ENCODE data around the gene LAD1.
A peak's percentile ranks its signal among the peaks of the same experiment; 100 is the strongest.

The LAD1 gene, protein sequence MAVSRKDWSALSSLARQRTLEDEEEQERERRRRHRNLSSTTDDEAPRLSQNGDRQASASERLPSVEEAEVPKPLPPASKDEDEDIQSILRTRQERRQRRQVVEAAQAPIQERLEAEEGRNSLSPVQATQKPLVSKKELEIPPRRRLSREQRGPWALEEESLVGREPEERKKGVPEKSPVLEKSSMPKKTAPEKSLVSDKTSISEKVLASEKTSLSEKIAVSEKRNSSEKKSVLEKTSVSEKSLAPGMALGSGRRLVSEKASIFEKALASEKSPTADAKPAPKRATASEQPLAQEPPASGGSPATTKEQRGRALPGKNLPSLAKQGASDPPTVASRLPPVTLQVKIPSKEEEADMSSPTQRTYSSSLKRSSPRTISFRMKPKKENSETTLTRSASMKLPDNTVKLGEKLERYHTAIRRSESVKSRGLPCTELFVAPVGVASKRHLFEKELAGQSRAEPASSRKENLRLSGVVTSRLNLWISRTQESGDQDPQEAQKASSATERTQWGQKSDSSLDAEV

DNA sequence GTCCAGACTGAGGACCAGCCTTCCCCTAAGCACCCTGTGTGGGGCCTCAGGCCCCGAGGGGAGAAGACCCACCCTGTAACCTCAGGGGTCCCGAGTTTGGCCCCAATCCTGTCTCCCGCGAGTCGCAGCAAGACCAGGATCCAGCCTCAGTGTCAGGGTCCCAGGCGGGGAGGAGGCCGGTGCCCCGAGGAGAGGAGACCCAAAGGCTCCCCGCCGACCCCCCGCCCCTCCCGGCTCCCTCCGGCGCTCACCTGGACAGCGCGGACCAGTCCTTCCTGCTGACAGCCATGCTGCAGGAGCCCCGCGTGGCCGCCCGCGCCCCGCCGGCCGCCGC, at the start of gene LAD1:
TSS of gene LAD1 (minus strand) at position 307 of the 334 bp plus-strand sequence. CDS start at position 289, 18 bp downstream.
- peak within 1 kb of the TSS; percentile 50 for H3K4me3 ChIP-seq (ENCODE audit: low read depth, low read length)

DNA sequence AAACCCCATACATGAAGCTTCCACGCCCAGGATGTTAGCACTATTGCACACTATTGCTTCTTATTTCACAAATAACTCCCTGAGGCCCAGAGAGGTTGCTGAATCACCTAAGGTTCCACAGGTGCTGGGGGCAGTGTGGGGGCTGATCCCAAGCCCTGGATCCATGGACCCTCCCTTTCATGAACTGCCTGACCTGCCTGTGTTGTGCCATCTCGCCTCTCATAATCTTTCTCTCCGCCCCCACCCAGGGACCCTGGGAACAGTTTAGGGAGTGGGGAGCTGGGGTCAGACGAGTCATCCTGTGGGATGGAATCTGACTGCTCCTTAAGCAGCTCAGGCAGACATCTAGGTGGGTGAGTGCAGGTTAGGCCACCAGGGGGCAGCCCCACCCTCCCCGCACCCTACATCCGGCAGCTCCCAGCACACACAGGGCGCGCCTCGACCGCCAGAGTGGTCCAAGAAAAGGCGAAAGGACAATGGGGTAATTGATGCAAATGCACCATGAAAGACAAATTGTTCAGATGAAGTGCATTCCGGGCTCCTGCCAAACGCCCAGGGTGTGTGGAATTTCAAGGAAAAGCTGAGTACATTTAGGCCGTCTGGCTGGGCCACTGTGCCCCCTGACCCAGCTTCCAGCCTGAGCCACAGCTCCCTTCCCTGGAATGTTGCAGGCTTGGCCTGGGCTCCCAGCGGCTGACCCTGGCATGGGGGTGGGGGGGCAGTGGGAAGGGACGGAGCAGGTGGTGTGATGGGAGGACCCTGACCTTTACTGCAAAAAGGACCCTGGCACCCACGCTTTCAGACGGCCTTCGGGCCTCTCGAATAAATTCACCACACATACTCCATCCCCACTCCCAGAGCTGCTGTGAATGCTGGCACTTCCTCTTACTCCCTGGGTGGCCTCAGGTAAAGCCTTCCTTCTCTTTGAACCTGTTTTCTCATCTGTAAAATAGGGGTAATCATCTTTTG, 49.1 kb upstream of the LAD1 start:
- no peak overlapping the region for H3K4me3 ChIP-seq (ENCODE audit: low read depth, low read length)

DNA sequence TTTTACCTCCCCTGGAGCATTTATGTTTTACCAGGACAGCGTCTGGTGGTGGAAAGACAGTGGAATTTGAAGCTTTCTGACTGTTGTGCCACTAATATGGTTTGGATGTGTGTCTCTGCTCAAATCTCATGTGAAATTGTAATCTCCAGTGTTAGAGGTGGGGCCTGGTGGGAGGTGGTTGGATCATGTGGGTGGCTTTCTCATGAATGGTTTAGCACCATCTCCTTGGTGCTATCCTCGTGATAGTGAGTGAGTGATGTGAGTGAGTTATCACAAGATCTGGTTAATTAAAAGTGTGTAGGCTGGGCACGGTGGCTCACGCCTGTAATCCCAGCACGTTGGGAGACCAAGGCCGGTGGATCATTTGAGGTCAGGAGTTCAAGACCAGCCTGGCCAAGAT, 46.2 kb upstream of the LAD1 start:
- H3K4me3 ChIP-seq (ENCODE audit: low read depth, low read length), result no peak overlapping the region

DNA sequence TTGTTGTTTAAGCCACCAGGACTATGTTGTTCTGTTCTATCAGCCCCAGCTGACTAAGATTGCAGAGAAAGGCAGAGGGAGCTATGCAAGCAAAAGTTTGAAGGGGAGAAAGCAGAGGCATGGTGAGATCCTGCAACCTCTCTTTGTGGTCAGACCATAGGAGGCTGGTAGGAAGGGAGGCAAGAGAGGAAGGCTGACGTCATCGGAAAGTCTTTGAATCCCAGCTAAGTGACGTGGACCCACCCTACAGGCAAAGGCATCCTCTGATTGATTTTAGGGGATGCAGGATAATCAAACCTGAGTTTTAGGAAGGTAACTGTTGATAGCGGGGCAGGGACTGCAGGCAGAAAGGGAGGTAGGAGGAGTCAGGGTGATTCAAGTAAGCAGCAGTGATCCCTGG, 45.7 kb upstream of the LAD1 start:
- no peak overlapping the region for H3K4me3 ChIP-seq (ENCODE audit: low read depth, low read length)

DNA sequence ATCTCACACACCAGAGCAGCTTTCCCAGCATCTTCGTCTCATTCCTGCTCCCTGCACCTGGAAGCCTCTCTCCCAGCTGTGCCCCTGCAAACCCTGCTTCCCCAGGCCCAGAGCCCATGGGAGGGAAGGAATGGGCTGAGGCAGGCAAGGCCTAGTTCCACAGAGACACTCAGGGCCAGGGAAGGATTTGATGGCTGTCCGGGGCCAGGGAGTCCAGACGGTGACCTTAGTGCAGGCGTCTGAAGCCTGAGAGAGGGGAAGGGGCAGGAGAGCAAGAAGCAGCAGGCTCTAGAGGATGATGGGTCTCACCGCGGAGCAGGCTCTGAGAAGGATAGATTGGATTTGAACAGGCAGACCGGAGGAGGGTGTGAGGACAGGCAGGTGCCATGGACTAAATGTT, 44.6 kb upstream of the LAD1 start:
- H3K4me3 ChIP-seq (ENCODE audit: low read depth, low read length), result no peak overlapping the region

DNA sequence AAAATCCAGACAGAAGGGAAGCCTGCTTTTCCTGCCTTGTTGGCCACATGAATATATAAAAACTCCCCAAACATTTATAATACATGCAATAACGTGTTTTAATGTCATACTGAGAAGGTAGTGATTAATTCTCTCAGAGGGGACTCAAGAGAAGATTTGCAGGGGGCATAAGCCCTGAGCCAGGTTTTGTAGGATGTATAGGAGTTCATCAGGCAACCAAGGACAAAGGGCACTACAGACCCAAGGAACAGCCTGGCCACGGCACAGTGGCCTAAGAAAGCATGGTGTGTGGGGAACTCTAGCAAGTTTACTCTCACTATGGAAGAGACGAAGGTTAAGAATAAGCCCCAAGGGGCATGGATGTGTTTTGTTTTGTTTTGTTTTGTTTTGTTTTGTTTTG, 37.8 kb upstream of the LAD1 start:
- no peak overlapping the region for H3K4me3 ChIP-seq (ENCODE audit: low read depth, low read length)

DNA sequence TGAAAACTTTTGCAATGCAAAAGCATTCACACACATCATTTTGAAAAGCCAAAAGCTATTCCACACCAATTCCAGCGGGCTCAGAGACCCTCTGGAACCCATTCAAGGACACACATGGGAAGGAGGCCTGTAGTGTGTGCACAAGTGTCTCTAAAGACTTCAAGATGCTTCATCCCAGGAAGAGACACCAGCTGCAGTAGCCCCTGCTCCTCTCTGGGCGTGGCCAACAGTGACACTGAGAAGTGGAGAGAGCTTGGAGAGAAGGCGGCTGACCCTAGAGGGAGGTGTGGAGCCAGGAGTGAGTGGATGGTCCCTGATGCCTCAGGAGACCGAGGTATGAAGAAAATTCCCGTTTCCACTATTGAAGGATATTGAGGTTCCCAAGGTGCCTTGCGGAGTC, 37.3 kb upstream of the LAD1 start:
- H3K4me3 ChIP-seq (ENCODE audit: low read depth, low read length), result no peak overlapping the region

DNA sequence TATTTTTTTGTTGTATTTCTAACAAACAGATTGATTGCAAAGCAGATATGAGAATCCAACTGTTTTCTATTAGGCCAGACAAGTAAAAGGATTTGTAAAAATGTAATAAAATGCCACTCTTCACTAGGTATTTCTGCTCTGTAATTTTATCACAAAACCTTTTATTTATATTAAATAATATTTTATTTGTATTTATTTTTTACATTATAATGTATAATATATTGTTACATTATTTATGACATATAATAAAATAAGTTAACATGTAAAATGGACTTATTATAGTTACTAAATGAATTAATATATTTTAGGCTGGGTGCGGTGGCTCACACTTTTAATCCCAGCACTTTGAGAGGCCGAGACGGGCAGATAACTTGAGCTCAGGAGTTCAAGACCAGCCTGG, 35.1 kb upstream of the LAD1 start:
- no peak overlapping the region for H3K4me3 ChIP-seq (ENCODE audit: low read depth, low read length)

DNA sequence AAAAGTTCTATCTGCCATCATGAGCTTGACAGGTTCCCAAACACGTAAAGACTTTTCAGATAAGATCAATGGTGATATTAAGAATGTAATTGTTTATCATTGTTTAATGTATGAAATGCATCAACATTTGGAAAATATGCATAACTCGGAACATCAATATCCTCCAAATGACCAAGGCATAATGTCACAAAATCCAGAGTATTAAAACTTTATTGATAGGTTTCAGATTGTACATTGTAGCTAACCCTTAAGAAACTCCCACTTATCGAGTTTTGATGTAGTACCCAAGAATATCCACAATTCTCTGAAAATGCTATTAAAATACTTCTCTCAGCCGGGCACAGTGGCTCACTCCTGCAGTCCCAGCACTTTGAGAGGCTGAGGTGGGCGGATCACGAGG, 34.5 kb upstream of the LAD1 start:
- H3K4me3 ChIP-seq (ENCODE audit: low read depth, low read length), result no peak overlapping the region

DNA sequence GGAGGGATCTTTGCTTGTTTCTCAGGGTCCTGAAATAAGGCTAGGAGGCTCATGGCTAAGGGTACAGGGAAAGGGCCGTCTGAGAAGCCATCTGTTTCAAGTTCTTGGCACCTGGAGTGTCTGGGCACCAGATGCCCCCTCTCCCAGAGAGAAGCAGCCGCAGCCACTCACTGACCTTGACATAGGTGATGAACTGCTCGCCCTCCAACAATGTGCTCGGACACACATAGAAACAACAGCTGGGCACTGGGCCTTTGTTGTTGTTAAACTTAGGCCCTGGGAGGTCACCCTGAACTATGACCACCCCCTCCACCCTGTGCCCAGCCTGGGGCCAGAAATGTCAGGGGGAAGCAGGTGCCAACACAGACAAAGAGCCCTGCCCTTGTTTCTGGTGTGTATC, 31.7 kb upstream of the LAD1 start:
- no peak overlapping the region for H3K4me3 ChIP-seq (ENCODE audit: low read depth, low read length)

DNA sequence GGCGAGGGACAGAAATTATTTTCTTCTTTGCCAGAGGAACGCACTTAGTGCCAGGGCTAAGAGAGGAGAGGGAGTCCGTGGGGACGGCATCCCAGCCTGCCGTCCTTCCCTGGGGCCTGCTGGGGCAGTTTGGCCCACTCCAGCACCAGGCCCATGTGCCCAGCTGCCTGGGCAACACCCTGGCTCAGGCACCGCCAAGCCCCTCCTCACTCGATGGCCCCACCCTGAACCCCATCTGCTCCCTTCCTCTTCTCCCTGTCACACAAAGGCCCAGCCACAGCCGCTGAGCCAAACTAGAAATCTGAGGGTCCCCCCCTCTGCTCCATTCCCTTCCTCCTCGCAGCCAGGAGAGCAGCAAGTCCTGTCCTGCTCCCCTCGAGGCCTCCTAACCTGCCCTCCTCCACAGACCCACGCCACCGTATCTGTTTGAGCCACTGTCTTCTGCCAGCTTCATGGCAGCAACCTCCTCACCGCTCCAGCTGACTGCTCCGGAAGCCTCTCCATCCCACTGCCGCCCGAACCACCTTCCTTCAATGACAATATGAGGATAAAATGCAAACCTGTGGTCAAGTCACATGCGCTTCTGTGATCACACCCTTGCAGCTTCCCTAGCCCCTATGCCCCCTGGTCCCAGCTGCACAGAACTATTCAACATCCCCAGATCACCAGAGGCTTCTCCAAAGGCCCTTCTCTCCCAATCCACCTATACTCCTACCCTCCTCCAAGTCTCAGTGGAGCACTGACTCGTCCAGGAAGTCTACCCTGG, 30.8 kb upstream of the LAD1 start:
- H3K4me3 ChIP-seq (ENCODE audit: low read depth, low read length), result no peak overlapping the region

DNA sequence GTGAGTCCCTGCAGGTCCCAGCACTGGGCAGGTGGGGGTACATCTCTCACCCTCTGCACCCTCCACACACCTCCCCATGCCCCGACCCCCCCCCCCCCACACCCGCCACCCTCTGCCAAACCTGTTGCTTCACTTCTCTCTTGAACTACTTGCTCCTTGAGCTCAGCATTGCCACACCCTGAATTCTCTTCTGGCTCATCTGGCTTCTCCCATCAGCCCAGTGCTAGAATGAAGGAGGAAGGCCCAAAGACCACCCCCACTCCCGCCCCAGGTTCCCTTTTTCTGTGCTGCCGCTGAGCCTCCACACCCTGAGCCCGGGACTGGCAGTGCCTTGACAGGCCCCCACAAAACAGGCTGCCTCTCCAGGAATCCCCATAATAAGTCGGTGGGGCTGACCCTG, 28.8 kb upstream of the LAD1 start:
- no peak overlapping the region for H3K4me3 ChIP-seq (ENCODE audit: low read depth, low read length)

DNA sequence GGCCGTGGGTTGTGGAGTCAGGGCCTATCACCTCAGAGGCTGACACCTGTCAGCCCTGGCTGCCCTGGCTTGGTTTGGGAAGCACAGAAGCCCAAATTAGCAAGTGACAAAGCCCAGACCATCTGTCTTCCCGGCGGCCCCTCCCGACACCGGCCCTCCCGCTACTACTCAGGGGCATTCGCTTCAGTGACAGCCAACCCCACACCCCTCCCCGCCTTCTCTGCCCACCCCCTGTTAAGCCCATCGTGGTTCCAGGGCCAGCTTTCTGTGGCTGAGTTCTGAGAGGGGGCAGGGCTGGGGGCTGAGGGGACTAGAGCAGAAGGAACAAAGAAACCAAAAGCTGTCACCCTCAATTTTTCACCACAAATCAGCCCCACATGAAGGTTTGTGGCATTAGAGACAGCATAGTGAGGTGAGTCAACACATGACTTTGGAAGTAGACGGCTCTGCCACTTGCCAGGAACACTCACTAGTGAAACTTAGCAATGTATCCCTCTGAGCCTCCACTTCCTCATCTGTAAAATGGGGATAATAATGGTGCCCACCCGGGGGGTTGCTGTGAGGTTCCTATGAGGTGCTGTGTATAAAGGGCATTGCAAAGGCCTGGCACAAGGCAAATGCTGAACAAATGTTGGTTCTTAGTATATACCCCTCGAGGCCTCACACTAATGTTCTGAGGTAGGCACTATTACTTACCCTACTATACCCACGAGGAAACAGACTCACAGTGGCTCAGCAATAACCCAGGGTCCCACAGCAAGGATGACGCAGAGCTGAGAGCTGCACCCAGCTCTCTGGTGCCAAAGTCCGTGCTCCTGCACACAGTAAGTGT, 27.6 kb upstream of the LAD1 start:
- H3K4me3 ChIP-seq (ENCODE audit: low read depth, low read length), result no peak overlapping the region

DNA sequence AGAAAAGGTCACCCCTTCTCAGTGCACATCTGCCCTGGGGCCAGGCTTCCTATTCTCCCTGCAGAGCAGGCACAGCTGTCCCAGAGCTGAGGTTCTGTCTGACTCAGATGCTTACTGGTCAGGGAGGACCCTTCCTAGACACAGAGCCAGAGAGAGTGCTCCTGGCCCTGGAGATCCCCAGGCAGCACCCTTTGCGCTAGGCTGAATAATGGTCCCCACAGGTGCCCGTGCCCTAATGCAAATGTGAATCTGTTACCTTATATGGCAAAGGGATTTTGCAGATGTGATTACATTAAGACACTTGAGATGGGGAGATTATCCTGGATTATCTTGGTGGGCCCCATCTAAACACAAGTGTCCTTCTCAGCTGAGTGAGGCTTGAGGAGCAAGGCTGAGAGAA, 25.0 kb upstream of the LAD1 start:
- no peak overlapping the region for H3K4me3 ChIP-seq (ENCODE audit: low read depth, low read length)

DNA sequence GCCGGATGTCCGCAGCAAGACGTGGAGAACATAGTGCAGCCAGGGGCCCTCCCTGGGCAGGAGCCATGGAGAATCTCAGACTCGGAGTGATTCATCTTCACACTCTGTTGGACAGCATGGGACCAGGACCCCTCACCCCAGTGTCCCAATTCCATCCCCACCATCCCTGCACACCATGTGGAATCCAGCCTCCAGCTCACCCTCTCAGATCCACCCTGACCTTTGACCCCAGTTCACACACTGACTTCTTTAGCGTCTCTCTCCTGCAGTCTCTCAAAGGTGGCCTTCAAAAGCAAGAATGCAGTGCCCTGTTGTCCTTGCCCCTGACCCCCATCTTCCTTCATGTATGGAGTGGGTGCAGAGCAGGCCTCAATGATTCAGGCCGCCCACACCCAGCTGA, 24.5 kb upstream of the LAD1 start:
- no peak overlapping the region for H3K4me3 ChIP-seq (ENCODE audit: low read depth, low read length)

DNA sequence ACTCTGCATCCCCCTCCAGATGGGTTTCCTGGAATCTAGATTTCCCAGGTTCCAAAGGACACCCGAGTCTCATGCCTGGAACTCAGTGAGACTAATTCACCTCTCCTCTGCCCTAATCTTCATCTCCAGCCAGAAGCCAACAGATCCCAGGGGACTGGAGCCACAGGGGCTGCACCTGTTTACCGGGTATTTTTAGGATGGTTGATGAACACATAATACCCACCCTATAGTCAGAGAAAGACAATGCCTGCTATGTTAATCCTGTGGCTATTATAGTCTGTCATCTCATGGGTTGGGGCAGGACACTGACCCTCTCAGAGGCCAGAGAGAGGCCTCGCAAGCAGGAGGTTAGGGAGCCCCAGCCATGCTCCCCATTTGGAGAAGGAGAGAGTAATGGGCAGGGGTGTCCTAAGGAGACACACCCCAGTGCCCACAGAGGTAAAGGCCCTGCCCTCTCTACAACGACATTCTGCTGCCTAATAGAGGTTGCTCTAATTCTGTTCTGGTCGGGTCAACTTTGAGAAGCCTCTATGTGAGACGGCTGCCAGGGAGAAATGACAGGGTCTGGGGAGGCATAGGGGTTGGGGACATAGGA, 23.4 kb upstream of the LAD1 start:
- no peak overlapping the region for H3K4me3 ChIP-seq (ENCODE audit: low read depth, low read length)

DNA sequence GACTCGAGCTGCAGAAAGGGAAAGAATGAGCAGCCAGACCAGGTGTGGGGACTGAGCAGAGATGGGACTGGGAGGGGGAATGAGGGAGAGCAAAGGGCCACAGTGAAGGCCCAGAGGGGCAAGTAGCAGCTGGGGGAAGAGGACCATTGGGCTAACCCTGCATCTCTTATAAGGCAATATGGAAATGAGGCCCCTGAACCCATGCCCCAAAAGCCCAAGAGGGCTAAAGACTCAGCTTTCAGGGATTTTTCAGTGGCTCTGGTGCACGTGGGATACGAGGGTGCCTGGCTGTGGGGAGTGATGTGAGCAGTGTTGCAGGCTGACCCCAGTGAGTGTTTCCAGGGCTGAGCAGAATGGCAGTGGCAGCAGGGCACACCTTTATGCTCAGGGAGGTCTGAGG, 22.9 kb upstream of the LAD1 start:
- H3K4me3 ChIP-seq (ENCODE audit: low read depth, low read length), result no peak overlapping the region

DNA sequence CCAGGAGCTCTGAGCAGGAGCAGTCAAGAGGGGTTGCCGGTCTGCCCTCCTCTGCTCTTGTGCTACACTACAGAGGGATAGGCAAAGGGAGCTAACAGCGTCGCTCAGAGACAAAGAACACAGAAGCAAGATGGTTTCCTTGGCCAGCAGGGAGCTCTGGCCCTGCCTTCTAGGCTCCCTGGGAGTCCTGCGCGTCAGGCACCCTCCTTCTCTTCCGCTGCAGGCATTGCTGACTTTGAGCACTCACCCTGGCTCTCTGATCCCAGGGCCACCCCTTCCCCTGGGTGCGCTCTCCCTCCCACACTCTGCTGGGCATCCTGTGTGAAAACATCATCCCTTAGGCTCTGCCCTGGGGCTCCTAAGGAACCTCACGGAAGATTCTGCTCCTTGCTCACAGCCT, 21.9 kb upstream of the LAD1 start:
- no peak overlapping the region for H3K4me3 ChIP-seq (ENCODE audit: low read depth, low read length)

DNA sequence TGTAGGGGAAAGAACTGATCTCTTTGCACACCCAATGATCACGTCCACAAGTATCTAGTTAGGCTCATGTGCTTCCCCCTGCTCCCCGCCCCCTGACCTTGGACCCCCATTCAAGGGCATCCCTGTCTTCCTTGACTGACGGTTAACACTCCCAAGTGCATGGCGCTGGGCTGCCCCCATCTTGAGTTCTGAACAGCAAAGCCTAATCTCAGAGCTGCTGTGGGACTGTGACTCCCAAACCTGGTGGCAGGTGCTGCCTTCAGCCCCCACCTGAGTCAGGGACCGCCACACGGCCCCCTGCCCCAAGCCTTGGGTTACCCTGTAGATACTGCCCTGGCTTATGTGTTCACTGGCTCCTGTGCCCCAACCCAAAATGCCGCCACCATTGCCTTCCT, 21.5 kb upstream of the LAD1 start:
- H3K4me3 ChIP-seq (ENCODE audit: low read depth, low read length), result no peak overlapping the region
